Neural cell (in vitro differentiated cells): ENCODE data around the gene RARRES1. TPM values are rescaled to one million over a fixed set of nuclear protein-coding genes. Genes with fewer than 3 reads are reported as not detected.

Experiments used
- H2AFZ ChIP-seq: fragments of 200-600, 300-800 bp; sonication (generic), shearing (Covaris generic); 2 replicates; pipeline ENCODE4 v1.6.0; 2014; ENCODE audit warnings: low read depth, mild to moderate bottlenecking, antibody characterized with exemption, low read length, moderate library complexity
- H3F3A ChIP-seq: fragments of 200-600 bp; shearing (Covaris generic); 2 replicates; pipeline ENCODE4 v1.6.1; 2016; ENCODE audit warnings: mild to moderate bottlenecking, moderate library complexity, mixed read lengths, antibody characterized with exemption, low read length; ENCODE audit not compliant: insufficient read depth, poor library complexity, severe bottlenecking
- H3K27ac ChIP-seq: fragments of 200-600, 300-800 bp; sonication (generic), shearing (Covaris generic); 2 replicates; pipeline ENCODE4 v1.5.1; 2014; ENCODE audit warnings: mild to moderate bottlenecking, low read length, moderate library complexity
- H3K27me3 ChIP-seq: fragments of 300-800, 200-600 bp; sonication (generic), shearing (Covaris generic); 2 replicates; pipeline ENCODE4 v1.6.0; 2014; ENCODE audit warnings: mild to moderate bottlenecking, low read depth, low read length, moderate library complexity; ENCODE audit not compliant: insufficient read depth
- H3K36me3 ChIP-seq: fragments of 300-800, 200-600 bp; sonication (generic), shearing (Covaris generic); 2 replicates; pipeline ENCODE4 v1.5.1; 2014; ENCODE audit warnings: mild to moderate bottlenecking, antibody characterized with exemption, low read length, moderate library complexity; ENCODE audit not compliant: insufficient read depth
- H3K4me2 ChIP-seq: fragments of 300-800, 200-600 bp; sonication (generic), shearing (Covaris generic); 2 replicates; pipeline ENCODE4 v1.6.0; 2014; ENCODE audit warnings: mild to moderate bottlenecking, low read length
- H3K4me3 ChIP-seq: fragments of 300-800, 200-600 bp; sonication (generic), shearing (Covaris generic); 2 replicates; pipeline ENCODE4 v1.5.1; 2014; ENCODE audit warnings: mild to moderate bottlenecking, low read length, moderate library complexity
- H3K79me2 ChIP-seq: fragments of 200-600 bp; shearing (Covaris generic); replicated peaks from 2 replicates; pipeline ENCODE4 v1.6.0; 2014; ENCODE audit warnings: mild to moderate bottlenecking, low read length, moderate library complexity; ENCODE audit not compliant: insufficient read depth
- H3K9ac ChIP-seq: fragments of 300-800, 200-600 bp; sonication (generic), shearing (Covaris generic); 2 replicates; pipeline ENCODE4 v1.6.1; 2016; ENCODE audit warnings: mild to moderate bottlenecking, low read length, mixed read lengths
- H3K9me2 ChIP-seq: fragments of 200-600 bp; shearing (Covaris generic); 2 replicates; pipeline ENCODE4 v1.6.1; 2016; ENCODE audit warnings: mild to moderate bottlenecking, low read length, mixed read lengths; ENCODE audit not compliant: insufficient read depth
- H3K9me3 ChIP-seq: fragments of 200-600, 300-800 bp; sonication (generic), shearing (Covaris generic); 2 replicates; pipeline ENCODE4 v1.6.1; 2016; ENCODE audit warnings: mild to moderate bottlenecking, mixed run types, low read length, moderate library complexity, mixed read lengths
- H4K20me1 ChIP-seq: fragments of 200-600 bp; shearing (Covaris generic); 2 replicates; pipeline ENCODE4 v1.6.1; 2016; ENCODE audit warnings: mild to moderate bottlenecking, mixed run types; ENCODE audit not compliant: insufficient read depth
- CTCF ChIP-seq: fragments of 450-650 bp; IDR thresholded peaks from 2 replicates; pipeline ENCODE4 v1.5.1; 2014; ENCODE audit warnings: antibody characterized with exemption, mild to moderate bottlenecking, moderate library complexity; ENCODE audit not compliant: poor library complexity, severe bottlenecking
- EP300 ChIP-seq: fragments of 450-650 bp; conservative IDR thresholded peaks from 2 replicates; pipeline ENCODE4 v1.6.1; 2014; ENCODE audit warnings: antibody characterized with exemption, mild to moderate bottlenecking, moderate library complexity; ENCODE audit not compliant: poor library complexity, severe bottlenecking
- EZH2 ChIP-seq: fragments of 200-600, 300-800 bp; shearing (Covaris generic), sonication (generic); IDR thresholded peaks from 2 replicates; pipeline ENCODE4 v1.6.1; 2014; ENCODE audit warnings: antibody characterized with exemption, low read length, borderline replicate concordance, mild to moderate bottlenecking; ENCODE audit not compliant: insufficient read depth, poor library complexity, severe bottlenecking
- MXI1 ChIP-seq: fragments of 450-650 bp; conservative IDR thresholded peaks from 2 replicates; pipeline ENCODE4 v1.6.1; 2014; ENCODE audit warnings: antibody characterized with exemption, mild to moderate bottlenecking; ENCODE audit not compliant: poor library complexity, severe bottlenecking
- POLR2AphosphoS5 ChIP-seq: IDR thresholded peaks from 2 replicates; pipeline ENCODE4 v1.6.1; 2012
- RAD21 ChIP-seq: fragments of 450-650 bp; conservative IDR thresholded peaks from 2 replicates; pipeline ENCODE4 v1.6.1; 2014; ENCODE audit warnings: antibody characterized with exemption, mild to moderate bottlenecking, moderate library complexity
- REST ChIP-seq: IDR thresholded peaks from 2 replicates; pipeline ENCODE4 v1.6.1; 2012; ENCODE audit warnings: borderline replicate concordance
- SMC3 ChIP-seq: fragments of 450-650 bp; conservative IDR thresholded peaks from 2 replicates; pipeline ENCODE4 v1.6.1; 2014; ENCODE audit warnings: antibody characterized with exemption, mild to moderate bottlenecking, moderate library complexity; ENCODE audit not compliant: poor library complexity
- TAF1 ChIP-seq: IDR thresholded peaks from 2 replicates; pipeline ENCODE4 v1.6.1; 2012; ENCODE audit warnings: low read depth
- polyA plus RNA-seq: library from polyadenylated mRNA; depleted of rRNA; stranded (reverse); fragments of >200 nt; gene quantifications from 2 replicates; pipeline ENCODE4 v1.2.3, GENCODE V29; 2014

The RARRES1 gene
- polyA plus RNA-seq, 1 donor from 2014 or later: not detected

- Histone ChIP-seq H3K27me3 (no peaks in the 10 kb centered on the region), H4K20me1 (no peaks in the 10 kb centered on the region), H3K9me2 (no peaks in the 10 kb centered on the region), H3K9ac (no peak overlapping the region), H2AFZ (no peak overlapping the region), H3K36me3 (no peaks in the 10 kb centered on the region), H3K79me2 (no peaks in the 10 kb centered on the region), H3K27ac (no peak overlapping the region), H3F3A (no peaks in the 10 kb centered on the region), H3K4me3 (no peak overlapping the region), H3K4me2 (no peak overlapping the region), H3K9me3 (no peaks in the 10 kb centered on the region)
- TF ChIP-seq CTCF: no peak
- no peak for TF ChIP-seq REST
- no peak for TF ChIP-seq SMC3
- no peak for TF ChIP-seq EZH2
- no peak for TF ChIP-seq TAF1
- no peak for TF ChIP-seq MXI1
- no peak for TF ChIP-seq POLR2AphosphoS5
- TF ChIP-seq EP300: no peak
- no peak for TF ChIP-seq RAD21
These were observed 8.3 kb downstream of the RARRES1 start for GRCh38 chr3:158723991-158724390.

- H3K36me3 ChIP-seq: no peaks in the 10 kb centered on the region
- no peak overlapping the region for H3K27ac ChIP-seq
- H3K4me2 ChIP-seq: no peak overlapping the region
- H3K27me3 ChIP-seq: no peaks in the 10 kb centered on the region
- H3K9me3 ChIP-seq: no peaks in the 10 kb centered on the region
- H2AFZ ChIP-seq: no peak overlapping the region
- H3K9me2 ChIP-seq: no peaks in the 10 kb centered on the region
- H3K9ac ChIP-seq: no peak overlapping the region
- no peaks in the 10 kb centered on the region for H4K20me1 ChIP-seq
- no peak overlapping the region for H3K4me3 ChIP-seq
- no peaks in the 10 kb centered on the region for H3F3A ChIP-seq
- H3K79me2 ChIP-seq: no peaks in the 10 kb centered on the region
- TF ChIP-seq EZH2 (no peak), CTCF (no peak), REST (no peak), RAD21 (no peak), SMC3 (no peak), EP300 (no peak), TAF1 (no peak), MXI1 (no peak), POLR2AphosphoS5 (no peak)
These were observed 10.1 kb downstream of the RARRES1 start for GRCh38 chr3:158722108-158722507.
